ENCODE results near the gene NUBP2.

Gene NUBP2

GRCh38 chr16:1782408-1783264, at the start of gene NUBP2, which contains the start of gene SPSB3:
NUBP2 (plus strand) TSS chr16:1782960; CDS start chr16:1783021, 61 bp downstream.
SPSB3 (minus strand) TSS chr16:1782571; CDS start chr16:1781483, 1,088 bp downstream.
- peak; percentile 99 for DNase-seq (ENCODE audit: low read depth)
- peak within 1 kb of the TSS; percentile 97 for H3K4me3 ChIP-seq (ENCODE audit: low read depth, low read length)
- no peak for TF ChIP-seq CTCF (IDR thresholded peaks at IDR 0.05; ENCODE audit: low read depth, low read length, missing control alignments)

- no peak for DNase-seq (ENCODE audit: low read depth)
- TF ChIP-seq CTCF (IDR thresholded peaks at IDR 0.05; ENCODE audit: low read depth, low read length, missing control alignments), result no peak
- H3K4me3 ChIP-seq (ENCODE audit: low read depth, low read length), result no peak overlapping the region
These were observed 48.6 kb upstream of the NUBP2 start for GRCh38 chr16:1734123-1734522.

- no peak for DNase-seq (ENCODE audit: low read depth)
- no peak for TF ChIP-seq CTCF (IDR thresholded peaks at IDR 0.05; ENCODE audit: low read depth, low read length, missing control alignments)
- no peak overlapping the region for H3K4me3 ChIP-seq (ENCODE audit: low read depth, low read length)
These were observed 47.9 kb upstream of the NUBP2 start for GRCh38 chr16:1734816-1735215.

- no peak for DNase-seq (ENCODE audit: low read depth)
- no peak for TF ChIP-seq CTCF (IDR thresholded peaks at IDR 0.05; ENCODE audit: low read depth, low read length, missing control alignments)
- H3K4me3 ChIP-seq (ENCODE audit: low read depth, low read length), result no peak overlapping the region
These were observed 42.5 kb upstream of the NUBP2 start for GRCh38 chr16:1740234-1740633.

- H3K4me3 ChIP-seq (ENCODE audit: low read depth, low read length), result no peak overlapping the region
- no peak for DNase-seq (ENCODE audit: low read depth)
- TF ChIP-seq CTCF (IDR thresholded peaks at IDR 0.05; ENCODE audit: low read depth, low read length, missing control alignments), result no peak
These were observed 41.8 kb upstream of the NUBP2 start for GRCh38 chr16:1740781-1741490.

GRCh38 chr16:1741553-1742165, 41.1 kb upstream of the NUBP2 start:
- DNase-seq (ENCODE audit: low read depth), result no peak
- TF ChIP-seq CTCF (IDR thresholded peaks at IDR 0.05; ENCODE audit: low read depth, low read length, missing control alignments), result no peak
- no peak overlapping the region for H3K4me3 ChIP-seq (ENCODE audit: low read depth, low read length)
